Measurements from ENCODE around the gene RNF11.

Gene RNF11

GRCh38 chr1:51264451-51264850 lies 28.4 kb downstream of the RNF11 start:
- no peak for TF ChIP-seq CTCF (IDR thresholded peaks at IDR 0.05; ENCODE audit: low read depth, low read length)
- Histone ChIP-seq H3K27ac (no peak overlapping the region), H3K36me3 (peaks cover 16% of the 10 kb centered on the region), H3K4me3 (ENCODE audit: low read depth, low read length) (no peak overlapping the region), H3K27me3 (ENCODE audit: insufficient read depth, low read depth, severe bottlenecking) (no peaks in the 10 kb centered on the region), H3K9me3 (ENCODE audit: severe bottlenecking) (no peaks in the 10 kb centered on the region)
- DNase-seq = no peak

- no peak overlapping the region for H3K4me3 ChIP-seq (ENCODE audit: low read depth, low read length)
Observed at GRCh38 chr1:51265618-51266017, 29.5 kb downstream of the RNF11 start.

GRCh38 chr1:51266181-51266580 lies 30.1 kb downstream of the RNF11 start:
- peaks cover 30% of the 10 kb centered on the region for H3K36me3 ChIP-seq
- no peak for DNase-seq
- no peak overlapping the region for H3K27ac ChIP-seq
- H3K9me3 ChIP-seq (ENCODE audit: severe bottlenecking) = no peaks in the 10 kb centered on the region
- no peaks in the 10 kb centered on the region for H3K27me3 ChIP-seq (ENCODE audit: insufficient read depth, low read depth, severe bottlenecking)
- H3K4me3 ChIP-seq (ENCODE audit: low read depth, low read length) = no peak overlapping the region
- TF ChIP-seq CTCF (IDR thresholded peaks at IDR 0.05; ENCODE audit: low read depth, low read length) = no peak

More at GRCh38 chr1:51265618-51266017, 29.5 kb downstream of the RNF11 start:
- DNase-seq = no peak
- no peak for TF ChIP-seq CTCF (IDR thresholded peaks at IDR 0.05; ENCODE audit: low read depth, low read length)
- H3K27ac ChIP-seq = no peak overlapping the region
- H3K9me3 ChIP-seq (ENCODE audit: severe bottlenecking) = no peaks in the 10 kb centered on the region
- peaks cover 26% of the 10 kb centered on the region for H3K36me3 ChIP-seq
- H3K27me3 ChIP-seq (ENCODE audit: insufficient read depth, low read depth, severe bottlenecking) = no peaks in the 10 kb centered on the region

GRCh38 chr1:51266791-51267190 lies 30.7 kb downstream of the RNF11 start:
- H3K27me3 ChIP-seq (ENCODE audit: insufficient read depth, low read depth, severe bottlenecking) = no peaks in the 10 kb centered on the region
- TF ChIP-seq CTCF (IDR thresholded peaks at IDR 0.05; ENCODE audit: low read depth, low read length) = no peak
- peaks cover 34% of the 10 kb centered on the region for H3K36me3 ChIP-seq
- DNase-seq = no peak
- no peak overlapping the region for H3K27ac ChIP-seq
- H3K9me3 ChIP-seq (ENCODE audit: severe bottlenecking) = no peaks in the 10 kb centered on the region
- H3K4me3 ChIP-seq (ENCODE audit: low read depth, low read length) = no peak overlapping the region

GRCh38 chr1:51268634-51269033 lies 32.6 kb downstream of the RNF11 start:
- DNase-seq = no peak
- Histone ChIP-seq H3K4me3 (ENCODE audit: low read depth, low read length) (no peak overlapping the region), H3K27me3 (ENCODE audit: insufficient read depth, low read depth, severe bottlenecking) (no peaks in the 10 kb centered on the region), H3K9me3 (ENCODE audit: severe bottlenecking) (no peaks in the 10 kb centered on the region), H3K27ac (no peak overlapping the region), H3K36me3 (peaks cover 38% of the 10 kb centered on the region)
- TF ChIP-seq CTCF (IDR thresholded peaks at IDR 0.05; ENCODE audit: low read depth, low read length) = no peak

- H3K9me3 ChIP-seq (ENCODE audit: severe bottlenecking) = no peaks in the 10 kb centered on the region
- no peak for TF ChIP-seq CTCF (IDR thresholded peaks at IDR 0.05; ENCODE audit: low read depth, low read length)
- no peaks in the 10 kb centered on the region for H3K27me3 ChIP-seq (ENCODE audit: insufficient read depth, low read depth, severe bottlenecking)
- H3K36me3 ChIP-seq = peaks cover 48% of the 10 kb centered on the region
- no peak overlapping the region for H3K4me3 ChIP-seq (ENCODE audit: low read depth, low read length)
- DNase-seq = no peak
- no peak overlapping the region for H3K27ac ChIP-seq
Observed at GRCh38 chr1:51270751-51271150, 34.7 kb downstream of the RNF11 start.

Data from WERI-Rb-1 (cell line).